GM12864 (cell line): Measurements from ENCODE around the gene HHIPL1.

Experiments used
- DNase-seq: peaks from one replicate; pipeline ENCODE4 v3.0.0-alpha.2; 2011; ENCODE audit warnings: low read depth
- H3K4me3 ChIP-seq: 2 replicates; pipeline ENCODE4 v1.5.1; 2011; ENCODE audit warnings: mild to moderate bottlenecking, low read depth, low read length, control low read depth
- TF ChIP-seq, protein P1 (sequence below): IDR thresholded peaks from 2 replicates; pipeline ENCODE4 v1.5.1; 2011; ENCODE audit warnings: low read depth, mild to moderate bottlenecking, moderate library complexity, low read length, control low read depth, inconsistent platforms; ENCODE audit errors: missing control alignments

HHIPL1 gene

GRCh38 chr14:99645545-99646505 is 896 bp downstream of the HHIPL1 start:
- H3K4me3 ChIP-seq = no peak overlapping the region
- TF ChIP-seq, protein P1, sequence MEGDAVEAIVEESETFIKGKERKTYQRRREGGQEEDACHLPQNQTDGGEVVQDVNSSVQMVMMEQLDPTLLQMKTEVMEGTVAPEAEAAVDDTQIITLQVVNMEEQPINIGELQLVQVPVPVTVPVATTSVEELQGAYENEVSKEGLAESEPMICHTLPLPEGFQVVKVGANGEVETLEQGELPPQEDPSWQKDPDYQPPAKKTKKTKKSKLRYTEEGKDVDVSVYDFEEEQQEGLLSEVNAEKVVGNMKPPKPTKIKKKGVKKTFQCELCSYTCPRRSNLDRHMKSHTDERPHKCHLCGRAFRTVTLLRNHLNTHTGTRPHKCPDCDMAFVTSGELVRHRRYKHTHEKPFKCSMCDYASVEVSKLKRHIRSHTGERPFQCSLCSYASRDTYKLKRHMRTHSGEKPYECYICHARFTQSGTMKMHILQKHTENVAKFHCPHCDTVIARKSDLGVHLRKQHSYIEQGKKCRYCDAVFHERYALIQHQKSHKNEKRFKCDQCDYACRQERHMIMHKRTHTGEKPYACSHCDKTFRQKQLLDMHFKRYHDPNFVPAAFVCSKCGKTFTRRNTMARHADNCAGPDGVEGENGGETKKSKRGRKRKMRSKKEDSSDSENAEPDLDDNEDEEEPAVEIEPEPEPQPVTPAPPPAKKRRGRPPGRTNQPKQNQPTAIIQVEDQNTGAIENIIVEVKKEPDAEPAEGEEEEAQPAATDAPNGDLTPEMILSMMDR = no peak
- no peak for DNase-seq

DNA sequence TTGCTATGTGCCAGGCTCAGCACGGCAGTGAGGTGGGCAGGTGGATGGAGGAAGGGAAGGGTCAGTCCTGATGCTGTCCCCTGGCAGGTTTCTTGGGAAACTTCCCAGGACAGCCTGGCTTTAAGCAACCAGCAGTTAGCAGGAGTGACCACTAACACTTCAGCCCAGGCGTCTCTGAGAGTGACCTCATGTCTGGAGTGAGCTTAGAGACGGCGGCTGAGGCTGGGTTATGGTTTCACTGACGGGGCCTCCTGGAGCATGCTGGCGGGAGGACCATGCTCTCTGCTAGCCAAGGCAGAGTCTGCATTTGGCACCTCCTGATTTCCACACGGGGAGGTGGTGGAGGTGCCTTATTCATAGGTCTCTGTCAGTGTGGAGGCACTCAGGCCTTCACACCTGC is 2.5 kb downstream of the HHIPL1 start:
- no peak for DNase-seq
- no peak overlapping the region for H3K4me3 ChIP-seq
- TF ChIP-seq, protein P1 = no peak

GRCh38 chr14:99648027-99648784 is 3.3 kb downstream of the HHIPL1 start:
- TF ChIP-seq, protein P1 = no peak
- DNase-seq = no peak

GRCh38 chr14:99649219-99649618 is 4.3 kb downstream of the HHIPL1 start:
- H3K4me3 ChIP-seq = no peak overlapping the region
- DNase-seq = no peak
- TF ChIP-seq, protein P1 = no peak

More at GRCh38 chr14:99648027-99648784, 3.3 kb downstream of the HHIPL1 start:
- no peak overlapping the region for H3K4me3 ChIP-seq

- no peak for DNase-seq
- TF ChIP-seq, protein P1 = no peak
- H3K4me3 ChIP-seq = no peak overlapping the region
Measured at GRCh38 chr14:99649643-99650042, 4.7 kb downstream of the HHIPL1 start.

DNA sequence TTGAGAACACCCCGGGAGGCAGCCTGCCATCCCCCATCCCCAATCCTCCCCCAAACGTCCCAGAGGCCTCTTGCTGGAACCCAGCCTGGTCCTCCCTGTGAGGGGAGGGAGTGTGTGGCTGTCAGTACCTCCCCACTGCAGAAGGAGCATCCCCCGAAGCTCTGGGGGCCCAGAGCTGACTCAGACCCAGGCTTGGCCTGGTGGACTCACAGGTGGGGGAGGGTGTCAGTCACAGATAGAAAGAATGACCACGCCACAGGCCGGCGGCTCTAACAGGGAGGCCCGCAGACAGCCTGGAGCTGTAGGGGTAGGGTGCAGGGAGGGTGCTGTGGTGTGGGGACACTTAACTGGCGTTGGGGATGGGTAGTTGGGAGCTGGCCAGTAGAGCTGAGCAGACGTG is 5.3 kb downstream of the HHIPL1 start:
- TF ChIP-seq, protein P1 = no peak
- DNase-seq = no peak
- no peak overlapping the region for H3K4me3 ChIP-seq
